Caco-2 (cell line): ENCODE measurements around the gene CCP110. TPM values are rescaled to one million over a fixed set of nuclear protein-coding genes. Genes with fewer than 3 reads are reported as not detected.

Experiments
- BruUV-seq: library from RNA; stranded (reverse); fragments of 400-500 nt; replicated peaks from 2 replicates; lab custom pipeline; 2021; lab: Mats Ljungman, UMichigan
- CTCF ChIA-PET: fragments of 300-600 bp; sonication (Branson Sonifier 250); formaldehyde crosslinking; loops from one replicate; lab custom pipeline; 2022; ENCODE audit warnings: antibody characterized with exemption; lab: Charles Lee
- POLR2A ChIA-PET: fragments of 300-600 bp; sonication (Branson Sonifier 250); formaldehyde crosslinking; loops from one replicate; lab custom pipeline; 2022; ENCODE audit warnings: antibody characterized with exemption; lab: Charles Lee
- DNase-seq, 2 experiments: peaks; one replicate each; pipeline versions ENCODE4 v3.0.0 to v3.0.0-alpha.2; 2020 to 2022
- H3K27me3 ChIP-seq: replicated peaks from 2 replicates; pipeline ENCODE4 v1.6.0; 2011; ENCODE audit warnings: low read length; ENCODE audit not compliant: control insufficient read depth, insufficient read depth
- H3K36me3 ChIP-seq: 2 replicates; pipeline ENCODE4 v1.5.1; 2011; ENCODE audit warnings: low read length; ENCODE audit not compliant: control insufficient read depth, insufficient read depth
- H3K4me1 ChIP-seq: fragments of 250-450 bp; sonication (Bioruptor Pico); 2 replicates; pipeline ENCODE4 v1.5.1; 2020; ENCODE audit warnings: mild to moderate bottlenecking
- H3K4me3 ChIP-seq: 2 replicates; pipeline ENCODE4 v1.5.1; 2011; ENCODE audit warnings: low read depth, mild to moderate bottlenecking, control low read depth, low read length
- H3K9me3 ChIP-seq: fragments of 250-450 bp; sonication (Bioruptor Pico); 2 replicates; pipeline ENCODE4 v1.5.1; 2020; ENCODE audit warnings: mild to moderate bottlenecking, moderate library complexity
- H3K27ac Mint-ChIP-seq: one replicate; pipeline ENCODE4 v1.8.0; 2022; ENCODE audit warnings: mixed read lengths; ENCODE audit not compliant: unreplicated experiment
- H3K27me3 Mint-ChIP-seq: one replicate; pipeline ENCODE4 v1.8.0; 2022; ENCODE audit warnings: mixed read lengths; ENCODE audit not compliant: insufficient read depth, unreplicated experiment
- H3K36me3 Mint-ChIP-seq: one replicate; pipeline ENCODE4 v1.8.0; 2022; ENCODE audit warnings: mild to moderate bottlenecking, mixed read lengths; ENCODE audit not compliant: insufficient read depth, unreplicated experiment
- H3K4me1 Mint-ChIP-seq: one replicate; pipeline ENCODE4 v1.8.0; 2022; ENCODE audit warnings: low read depth, mixed read lengths; ENCODE audit not compliant: unreplicated experiment
- H3K4me3 Mint-ChIP-seq: one replicate; pipeline ENCODE4 v1.8.0; 2022; ENCODE audit warnings: mild to moderate bottlenecking, moderate library complexity, mixed read lengths; ENCODE audit not compliant: unreplicated experiment
- H3K9me3 Mint-ChIP-seq: one replicate; pipeline ENCODE4 v1.8.0; 2022; ENCODE audit warnings: mixed read lengths; ENCODE audit not compliant: unreplicated experiment
- CTCF ChIP-seq, 2 experiments: fragments of 200-600 bp in 1 of 2; IDR thresholded peaks; 1 replicate in 1 of 2; 2 replicates in 1 of 2; pipeline versions ENCODE4 v1.5.1 to v1.8.0; 2011 to 2022; ENCODE audit warnings: antibody characterized with exemption in 1 of 2, control low read depth in 1 of 2, inconsistent platforms in 1 of 2, low read depth in 1 of 2, low read length in 1 of 2, mild to moderate bottlenecking in 1 of 2, moderate library complexity in 1 of 2; ENCODE audit not compliant: insufficient read depth in 1 of 2, severe bottlenecking in 1 of 2, unreplicated experiment in 1 of 2
- intact Hi-C: fragments of 100-400 bp; cut with micrococcal nuclease; formaldehyde crosslinking; loops from one replicate; pipeline ENCODE4 v1.10.0; 2022; ENCODE audit not compliant: unreplicated experiment
- total RNA-seq: library from RNA; stranded (reverse); gene quantifications from 2 replicates; pipeline ENCODE4 v1.2.3, GENCODE V29; 2022

Gene CCP110
- total RNA-seq, 1 experiment from 2014 or later: 7.5 TPM

GRCh38 chr16:19566362-19566761 is 42.6 kb downstream of the CCP110 start:
- no peak overlapping the region for H3K4me3 ChIP-seq

DNA sequence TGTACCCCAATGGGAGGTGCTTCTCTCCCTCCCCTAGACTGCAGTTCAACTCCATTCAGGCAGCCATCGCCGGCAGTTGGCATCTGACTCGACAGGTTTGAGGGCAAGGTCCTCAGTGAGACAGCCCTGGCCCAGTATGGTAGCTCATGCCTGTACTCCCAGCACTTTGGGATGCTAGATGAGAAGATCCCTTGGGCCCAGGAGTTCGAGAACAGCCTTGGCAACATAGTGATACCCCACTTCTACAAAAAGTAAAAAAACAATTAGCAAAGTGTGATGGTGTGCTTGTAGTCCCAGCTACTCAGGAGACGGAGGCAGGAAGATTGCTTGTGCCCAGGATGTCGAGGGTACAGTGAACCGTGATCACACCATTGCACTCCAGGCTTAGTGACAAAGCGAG is 43.8 kb downstream of the CCP110 start:
- H3K4me1 Mint-ChIP-seq: no peaks in the 10 kb centered on the region
- Histone ChIP-seq H3K4me3 (no peak overlapping the region), H3K36me3 (no peaks in the 10 kb centered on the region), H3K27me3 (no peaks in the 10 kb centered on the region), H3K9me3 (no peaks in the 10 kb centered on the region), H3K4me1 (no peaks in the 10 kb centered on the region)
- TF ChIP-seq CTCF (IDR thresholded peaks at IDR 0.05; ENCODE audit: insufficient read depth in 1 of 2, low read depth in 1 of 2, low read length in 1 of 2, severe bottlenecking in 1 of 2, unreplicated experiment in 1 of 2): no peak
- intact Hi-C loops: no loop called here
- no peaks in the 10 kb centered on the region for H3K27me3 Mint-ChIP-seq
- peaks cover 11% of the 10 kb centered on the region for H3K9me3 Mint-ChIP-seq
- no peak overlapping the region for H3K4me3 Mint-ChIP-seq
- no peak for DNase-seq
- POLR2A ChIA-PET: no interaction called here
- no peak overlapping the region for H3K27ac Mint-ChIP-seq
- CTCF ChIA-PET: no interaction called here
- BruUV-seq: no TSS peak
- no peaks in the 10 kb centered on the region for H3K36me3 Mint-ChIP-seq

More at GRCh38 chr16:19566362-19566761, 42.6 kb downstream of the CCP110 start:
- peaks cover 11% of the 10 kb centered on the region for H3K9me3 Mint-ChIP-seq
- no peak overlapping the region for H3K4me3 Mint-ChIP-seq
- H3K27ac Mint-ChIP-seq: no peak overlapping the region
- no TSS peak for BruUV-seq
- H3K36me3 Mint-ChIP-seq: no peaks in the 10 kb centered on the region
- Histone ChIP-seq H3K9me3 (no peaks in the 10 kb centered on the region), H3K36me3 (no peaks in the 10 kb centered on the region), H3K27me3 (no peaks in the 10 kb centered on the region), H3K4me1 (no peaks in the 10 kb centered on the region)
- intact Hi-C loops: no loop called here
- POLR2A ChIA-PET: no interaction called here
- no peaks in the 10 kb centered on the region for H3K27me3 Mint-ChIP-seq
- TF ChIP-seq CTCF (IDR thresholded peaks at IDR 0.05; ENCODE audit: insufficient read depth in 1 of 2, low read depth in 1 of 2, low read length in 1 of 2, severe bottlenecking in 1 of 2, unreplicated experiment in 1 of 2): no peak
- DNase-seq: no peak
- CTCF ChIA-PET: no interaction called here
- no peaks in the 10 kb centered on the region for H3K4me1 Mint-ChIP-seq

GRCh38 chr16:19573997-19574396 is 50.3 kb downstream of the CCP110 start:
- no TSS peak for BruUV-seq
- H3K27ac Mint-ChIP-seq: no peak overlapping the region
- no peaks in the 10 kb centered on the region for H3K4me1 ChIP-seq
- ChIA-PET CTCF (interaction anchor here (1.7 kb wide), 1 partner anchor 10 kb away, joined by 7 read pairs; no protein-coding TSS in a partner anchor), POLR2A (no interaction called here)
- no peaks in the 10 kb centered on the region for H3K36me3 Mint-ChIP-seq
- TF ChIP-seq CTCF (IDR thresholded peaks at IDR 0.05; ENCODE audit: insufficient read depth in 1 of 2, low read depth in 1 of 2, low read length in 1 of 2, severe bottlenecking in 1 of 2, unreplicated experiment in 1 of 2): no peak
- no peaks in the 10 kb centered on the region for H3K27me3 ChIP-seq
- H3K36me3 ChIP-seq: no peaks in the 10 kb centered on the region
- H3K4me3 ChIP-seq: no peak overlapping the region
- H3K4me1 Mint-ChIP-seq: no peaks in the 10 kb centered on the region
- DNase-seq: no peak
- no peak overlapping the region for H3K4me3 Mint-ChIP-seq
- intact Hi-C loops: no loop called here
- no peaks in the 10 kb centered on the region for H3K9me3 ChIP-seq
- H3K9me3 Mint-ChIP-seq: no peaks in the 10 kb centered on the region
- no peaks in the 10 kb centered on the region for H3K27me3 Mint-ChIP-seq
